PC-3 (cell line): ENCODE data around the gene SCN7A. TPM values are rescaled to one million over a fixed set of nuclear protein-coding genes. Genes with fewer than 3 reads are reported as not detected.
A peak's percentile ranks its signal among the peaks of the same experiment; 100 is the strongest.

ENCODE experiments used
- ATAC-seq: fragments of 200-7000 bp; cut with Tn5 transposase; 2 replicates; pipeline ENCODE4 v1.9.1; 2020; ENCODE audit warnings: mild to moderate bottlenecking, moderate library complexity
- BruUV-seq: library from RNA; stranded (reverse); fragments of 400-500 nt; replicated peaks from 2 replicates; lab custom pipeline; 2021; lab: Mats Ljungman, UMichigan
- CTCF ChIA-PET: fragments of 300-600 bp; sonication (Branson Sonifier 250); formaldehyde crosslinking; loops from one replicate; lab custom pipeline; 2022; ENCODE audit warnings: antibody characterized with exemption; lab: Charles Lee
- POLR2A ChIA-PET: fragments of 300-600 bp; sonication (Branson Sonifier 250); formaldehyde crosslinking; loops from one replicate; lab custom pipeline; 2022; ENCODE audit warnings: antibody characterized with exemption; ENCODE audit not compliant: unreplicated experiment; lab: Charles Lee
- DNase-seq: peaks from one replicate; pipeline ENCODE4 v3.0.0-alpha.2; 2015
- H2AFZ ChIP-seq: fragments of 300-600 bp; sonication (generic); 2 replicates; pipeline ENCODE4 v1.6.0; 2016; ENCODE audit warnings: antibody characterized with exemption, low read length
- H3F3A ChIP-seq: fragments of 300-600 bp; sonication (generic); one replicate; pipeline ENCODE4 v1.6.0; 2017; ENCODE audit warnings: antibody characterized with exemption, low read length, control low read depth, mild to moderate bottlenecking; ENCODE audit not compliant: unreplicated experiment
- H3K27ac ChIP-seq: fragments of 300-600 bp; sonication (generic); 2 replicates; pipeline ENCODE4 v1.5.1; 2016; ENCODE audit warnings: mild to moderate bottlenecking, low read length
- H3K27me3 ChIP-seq: fragments of 300-600 bp; sonication (generic); 2 replicates; pipeline ENCODE4 v1.6.1; 2016; ENCODE audit warnings: low read length, mixed read lengths
- H3K36me3 ChIP-seq: fragments of 300-600 bp; sonication (generic); 2 replicates; pipeline ENCODE4 v1.6.1; 2016; ENCODE audit warnings: low read depth, mixed run types, low read length, mixed read lengths
- H3K4me1 ChIP-seq: fragments of 300-600 bp; sonication (generic); 2 replicates; pipeline ENCODE4 v1.5.1; 2016; ENCODE audit warnings: low read length; ENCODE audit not compliant: insufficient read depth
- H3K4me2 ChIP-seq: fragments of 300-600 bp; sonication (generic); 2 replicates; pipeline ENCODE4 v1.6.0; 2016; ENCODE audit warnings: low read length
- H3K4me3 ChIP-seq: fragments of 300-600 bp; sonication (generic); 2 replicates; pipeline ENCODE4 v1.5.1; 2016; ENCODE audit warnings: mild to moderate bottlenecking, low read length, mixed read lengths
- H3K79me2 ChIP-seq: fragments of 300-600 bp; sonication (generic); 2 replicates; pipeline ENCODE4 v1.6.1; 2017; ENCODE audit warnings: low read length, mixed read lengths
- H3K9ac ChIP-seq: fragments of 300-600 bp; sonication (generic); 2 replicates; pipeline ENCODE4 v1.6.0; 2016; ENCODE audit warnings: mild to moderate bottlenecking, low read length
- H3K9me2 ChIP-seq: fragments of 300-600 bp; sonication (generic); replicated peaks from 2 replicates; pipeline ENCODE4 v1.6.1; 2016; ENCODE audit warnings: mixed run types, low read length, mixed read lengths
- H3K9me3 ChIP-seq: fragments of 300-600 bp; sonication (generic); 2 replicates; pipeline ENCODE4 v1.6.1; 2016; ENCODE audit warnings: low read length, mixed read lengths
- H4K20me1 ChIP-seq: fragments of 300-600 bp; sonication (generic); 2 replicates; pipeline ENCODE4 v1.6.1; 2016; ENCODE audit warnings: low read length, mixed read lengths
- EZH2 ChIP-seq: fragments of 300-600 bp; sonication (generic); IDR thresholded peaks from one replicate; pipeline ENCODE4 v1.6.1; 2017; ENCODE audit warnings: antibody characterized with exemption, mild to moderate bottlenecking, low read length; ENCODE audit not compliant: unreplicated experiment
- EZH2phosphoT487 ChIP-seq: fragments of 300-600 bp; sonication (generic); IDR thresholded peaks from 2 replicates; pipeline ENCODE4 v1.6.1; 2018; ENCODE audit warnings: mild to moderate bottlenecking, antibody characterized with exemption, low read length, borderline replicate concordance
- intact Hi-C: fragments of 100-400 bp; cut with micrococcal nuclease; formaldehyde crosslinking; loops from 2 replicates; pipeline ENCODE4 v1.9.0; 2023
- total RNA-seq: library from RNA; depleted of rRNA; stranded (reverse); fragments of >200 nt; gene quantifications from 2 replicates; pipeline ENCODE4 v1.2.3, GENCODE V29; 2014
- TF ChIP-seq, protein P1 (sequence below): fragments of 300-600 bp; sonication (generic); conservative IDR thresholded peaks from 2 replicates; pipeline ENCODE4 v1.5.1; 2017; ENCODE audit warnings: antibody characterized with exemption, low read depth, mild to moderate bottlenecking, low read length

Gene SCN7A
- total RNA-seq, 1 experiment from 2014 or later = not detected

DNA sequence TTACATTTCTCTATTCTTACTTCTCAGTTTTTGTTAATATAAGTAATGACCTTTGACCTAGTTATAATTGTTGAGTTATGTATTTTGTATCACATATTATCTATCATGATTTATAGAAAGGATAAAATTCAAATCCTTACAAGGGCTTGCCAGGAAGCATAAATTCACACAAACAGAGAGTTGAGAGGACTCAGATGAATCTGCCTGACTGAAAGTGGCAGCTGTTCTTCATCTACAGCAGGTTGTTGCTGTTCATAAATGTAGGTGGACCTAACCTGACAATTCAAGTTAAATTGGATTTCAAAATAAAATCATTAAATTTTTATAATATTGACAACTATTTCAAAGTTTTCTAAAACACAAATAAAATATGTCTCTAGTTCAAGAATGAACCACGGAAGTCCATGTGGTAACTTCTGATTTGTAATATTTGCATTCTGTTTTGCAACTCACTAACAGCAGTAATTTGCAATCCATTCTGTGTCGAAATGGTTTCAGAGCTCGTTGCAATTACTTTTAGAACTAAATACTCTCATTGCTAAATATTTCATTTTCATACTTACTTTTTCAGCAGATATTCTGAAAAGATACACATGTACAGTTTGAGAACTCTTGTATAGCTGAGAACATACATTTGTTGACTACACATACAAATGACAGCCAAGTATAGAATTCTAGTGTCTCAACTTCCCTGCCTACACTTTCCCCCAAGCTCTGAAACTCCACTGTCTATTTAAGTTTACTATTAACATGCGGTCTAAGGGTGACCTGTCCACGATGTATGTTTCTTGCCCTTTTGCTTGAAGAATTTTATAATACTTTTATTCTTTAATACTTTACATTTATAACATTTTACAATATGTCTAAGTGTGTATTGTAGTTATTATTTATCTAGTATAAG, 25.7 kb downstream of the SCN7A start:
- TF ChIP-seq, protein P1, sequence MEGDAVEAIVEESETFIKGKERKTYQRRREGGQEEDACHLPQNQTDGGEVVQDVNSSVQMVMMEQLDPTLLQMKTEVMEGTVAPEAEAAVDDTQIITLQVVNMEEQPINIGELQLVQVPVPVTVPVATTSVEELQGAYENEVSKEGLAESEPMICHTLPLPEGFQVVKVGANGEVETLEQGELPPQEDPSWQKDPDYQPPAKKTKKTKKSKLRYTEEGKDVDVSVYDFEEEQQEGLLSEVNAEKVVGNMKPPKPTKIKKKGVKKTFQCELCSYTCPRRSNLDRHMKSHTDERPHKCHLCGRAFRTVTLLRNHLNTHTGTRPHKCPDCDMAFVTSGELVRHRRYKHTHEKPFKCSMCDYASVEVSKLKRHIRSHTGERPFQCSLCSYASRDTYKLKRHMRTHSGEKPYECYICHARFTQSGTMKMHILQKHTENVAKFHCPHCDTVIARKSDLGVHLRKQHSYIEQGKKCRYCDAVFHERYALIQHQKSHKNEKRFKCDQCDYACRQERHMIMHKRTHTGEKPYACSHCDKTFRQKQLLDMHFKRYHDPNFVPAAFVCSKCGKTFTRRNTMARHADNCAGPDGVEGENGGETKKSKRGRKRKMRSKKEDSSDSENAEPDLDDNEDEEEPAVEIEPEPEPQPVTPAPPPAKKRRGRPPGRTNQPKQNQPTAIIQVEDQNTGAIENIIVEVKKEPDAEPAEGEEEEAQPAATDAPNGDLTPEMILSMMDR = no peak
- TF ChIP-seq EZH2phosphoT487 (no peak), EZH2 (no peak)
- BruUV-seq = no TSS peak
- POLR2A ChIA-PET = no interaction called here

DNA sequence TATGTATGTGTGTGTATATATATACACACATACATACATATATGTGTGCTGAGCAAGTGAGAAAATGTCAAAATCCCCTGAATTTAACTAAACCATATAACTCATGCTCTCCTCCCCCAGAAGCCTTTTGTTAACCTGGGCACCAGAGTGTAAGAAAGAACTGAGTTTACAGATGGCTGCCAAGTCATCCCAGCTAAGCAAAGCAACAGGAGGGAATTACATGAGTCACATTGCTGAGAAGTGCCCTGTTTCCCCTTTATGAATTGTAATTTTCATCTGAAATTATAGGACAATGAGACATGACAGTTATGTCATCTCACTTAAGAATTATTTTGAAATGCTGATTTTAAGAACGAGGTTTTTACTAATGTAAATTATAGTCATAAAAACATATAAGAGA, 29.9 kb downstream of the SCN7A start:
- Histone ChIP-seq H3K4me3 (no peak overlapping the region), H2AFZ (no peak overlapping the region), H3K9me2 (no peaks in the 10 kb centered on the region), H3K27me3 (peaks cover 3% of the 10 kb centered on the region), H3K9ac (no peak overlapping the region), H3F3A (no peaks in the 10 kb centered on the region), H4K20me1 (no peaks in the 10 kb centered on the region), H3K36me3 (no peaks in the 10 kb centered on the region), H3K9me3 (no peaks in the 10 kb centered on the region), H3K4me2 (no peak overlapping the region), H3K79me2 (no peaks in the 10 kb centered on the region), H3K4me1 (no peaks in the 10 kb centered on the region), H3K27ac (no peak overlapping the region)
- intact Hi-C loops = no loop called here
- BruUV-seq = no TSS peak
- CTCF ChIA-PET = no interaction called here
- ATAC-seq (peak; percentile 33; the same call in 1 of the 2 replicates), DNase-seq (peak; percentile 23)
- POLR2A ChIA-PET = no interaction called here
- TF ChIP-seq EZH2phosphoT487 (no peak), EZH2 (no peak)
- TF ChIP-seq, protein P1 = no peak

More for the DNA sequence above, 25.7 kb downstream of the SCN7A start:
- Histone ChIP-seq H4K20me1 (no peaks in the 10 kb centered on the region), H2AFZ (no peak overlapping the region), H3K9me2 (no peaks in the 10 kb centered on the region), H3K27me3 (peaks cover 3% of the 10 kb centered on the region), H3K27ac (no peak overlapping the region), H3K4me1 (no peaks in the 10 kb centered on the region), H3K36me3 (no peaks in the 10 kb centered on the region), H3K79me2 (no peaks in the 10 kb centered on the region), H3K9me3 (no peaks in the 10 kb centered on the region), H3K9ac (no peak overlapping the region), H3F3A (no peaks in the 10 kb centered on the region), H3K4me2 (no peak overlapping the region), H3K4me3 (no peak overlapping the region)
- ATAC-seq = no peak
- CTCF ChIA-PET = no interaction called here
- no peak for DNase-seq
- intact Hi-C loops = no loop called here

DNA sequence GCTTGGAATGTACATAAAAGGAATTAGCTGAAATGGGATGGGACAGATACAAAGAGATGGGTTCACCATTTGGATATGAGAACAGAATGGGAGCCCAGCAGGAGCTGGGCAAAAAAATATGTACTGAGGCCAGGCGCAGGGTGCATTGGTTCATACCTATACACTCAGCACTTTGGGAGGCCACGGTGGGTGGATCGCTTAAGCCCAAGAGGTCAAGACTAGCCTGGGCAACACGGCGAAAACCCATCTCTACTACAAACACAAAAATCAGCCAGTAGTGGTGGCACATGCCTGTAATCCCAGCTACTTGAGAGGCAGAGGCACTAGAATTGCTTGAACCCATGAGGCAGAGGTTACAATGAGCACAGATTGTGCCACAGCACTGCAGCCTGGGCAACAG, 30.4 kb downstream of the SCN7A start:
- intact Hi-C loops = no loop called here
- no peak for DNase-seq
- no TSS peak for BruUV-seq
- Histone ChIP-seq H3K4me1 (no peaks in the 10 kb centered on the region), H4K20me1 (no peaks in the 10 kb centered on the region), H3K4me3 (no peak overlapping the region), H3K79me2 (no peaks in the 10 kb centered on the region), H3K9me3 (no peaks in the 10 kb centered on the region), H3K9me2 (no peaks in the 10 kb centered on the region), H2AFZ (no peak overlapping the region), H3F3A (no peaks in the 10 kb centered on the region), H3K27ac (no peak overlapping the region), H3K27me3 (no peaks in the 10 kb centered on the region; the same call in 1 of the 2 replicates), H3K4me2 (no peak overlapping the region), H3K9ac (no peak overlapping the region), H3K36me3 (no peaks in the 10 kb centered on the region)
- no peak for ATAC-seq
- ChIA-PET CTCF (no interaction called here), POLR2A (no interaction called here)
- TF ChIP-seq, protein P1 = no peak
- no peak for TF ChIP-seq EZH2phosphoT487
- no peak for TF ChIP-seq EZH2
